NCI-H510A (cell line): ENCODE data around the gene BLTP3B.

Experiments used
- DNase-seq: peaks from one replicate; lab custom pipeline; 2025; lab: John Stamatoyannopoulos, UW

BLTP3B gene

DNA sequence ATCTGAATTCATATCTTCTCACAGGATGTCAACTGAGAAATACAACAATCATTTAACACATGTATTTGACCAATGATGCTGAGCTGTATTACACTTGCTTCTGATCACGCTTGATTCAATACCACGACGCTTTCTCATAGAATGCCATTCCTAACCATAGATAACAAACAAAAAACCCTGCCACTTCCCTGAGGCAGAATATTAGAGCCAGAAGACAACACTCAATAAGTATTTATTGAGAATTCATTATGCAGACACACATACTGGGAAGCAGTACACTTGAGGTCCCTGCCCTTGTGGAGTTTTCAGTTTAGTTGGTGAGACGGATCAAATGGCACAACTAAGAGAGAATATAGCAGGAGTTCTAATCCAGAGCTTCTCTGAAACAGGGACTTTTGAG lies 32.4 kb downstream of the BLTP3B start:
- no peak for DNase-seq

DNA sequence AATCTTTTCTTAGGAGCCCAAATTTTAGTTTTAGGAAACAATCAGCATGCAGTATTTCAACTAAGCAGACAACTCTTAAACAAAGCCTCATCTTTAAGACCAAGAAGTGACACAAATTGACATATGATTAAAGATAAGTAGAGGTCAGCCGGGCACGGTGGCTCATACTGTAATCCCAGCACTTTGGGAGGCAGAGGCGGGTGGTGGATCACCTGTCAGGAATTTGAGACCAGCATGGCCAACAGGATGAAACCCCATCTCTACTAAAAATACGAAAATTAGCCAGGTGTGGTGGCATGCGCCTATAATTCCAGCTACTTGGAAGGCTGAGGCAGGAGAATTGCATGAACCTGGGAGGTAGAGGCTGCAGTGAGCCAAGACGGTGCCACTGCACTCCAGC lies 35.8 kb downstream of the BLTP3B start:
- DNase-seq = no peak

DNA sequence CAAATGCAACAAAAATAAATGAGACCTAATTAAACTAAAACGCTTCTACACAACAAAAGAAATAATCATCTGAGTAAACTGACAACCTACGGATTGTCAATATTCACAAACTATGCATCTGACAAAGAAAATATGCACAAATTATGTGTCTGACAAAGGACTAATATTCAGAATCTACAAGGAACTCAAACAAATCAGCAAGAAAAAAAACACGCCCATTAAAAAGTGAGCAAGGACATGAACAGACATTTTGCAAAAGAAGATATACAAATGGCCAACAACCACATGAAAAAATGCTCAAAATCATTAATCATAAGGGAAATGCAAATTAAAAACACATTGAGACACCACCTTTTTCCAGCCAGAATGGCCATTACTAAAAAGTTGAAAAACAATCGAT lies 37.0 kb downstream of the BLTP3B start:
- DNase-seq = no peak

DNA sequence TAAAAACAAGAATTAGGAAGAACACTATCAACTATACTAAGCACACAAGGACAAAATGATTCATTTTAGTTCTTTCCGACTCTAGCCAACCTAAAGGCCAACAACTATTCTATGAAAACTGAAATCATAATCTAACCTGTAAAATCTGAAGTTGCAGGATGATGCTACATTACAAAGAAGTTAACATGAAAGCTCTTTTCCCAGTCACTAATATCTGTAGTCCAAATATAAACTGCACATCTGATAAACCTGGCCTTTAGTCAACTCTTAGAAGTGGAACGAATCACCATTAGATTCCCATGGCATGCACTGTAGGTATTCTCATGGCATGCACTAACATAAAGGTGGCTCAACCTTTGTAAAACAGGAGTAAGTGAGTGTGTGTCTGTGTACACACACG lies 41.7 kb downstream of the BLTP3B start:
- DNase-seq = no peak
